ENCODE data around the gene PTP4A1. TPM values are rescaled to one million over a fixed set of nuclear protein-coding genes. Genes with fewer than 3 reads are reported as not detected.

PTP4A1 gene
- total RNA-seq, 4 donors from 2014 or later, result 12.8 to 58.1 (median 26.5) TPM

- intact Hi-C loops (cut with DNase I; ENCODE audit: low total_unique reads), result no loop called here
- WGBS, 2 donors, result 25 to 31% methylated on average over 9 of the region's 9 CpGs
- DNase-seq (ENCODE audit: low spot score in 2 of 2), result no peak
- no peak overlapping the region for H3K4me3 ChIP-seq (ENCODE audit: low read depth, poor library complexity, severe bottlenecking)
- TF ChIP-seq POLR2A (IDR thresholded peaks at IDR 0.05) (no peak), CTCF (IDR thresholded peaks at IDR 0.05) (no peak)
Measured at GRCh38 chr6:63537201-63537958, 34.9 kb upstream of the PTP4A1 start.

GRCh38 chr6:63537959-63538300 lies 34.4 kb upstream of the PTP4A1 start:
- intact Hi-C loops (cut with DNase I; ENCODE audit: low total_unique reads), result no loop called here
- TF ChIP-seq CTCF (IDR thresholded peaks at IDR 0.05) (no peak), POLR2A (IDR thresholded peaks at IDR 0.05) (no peak)
- no peak overlapping the region for H3K4me3 ChIP-seq (ENCODE audit: low read depth, poor library complexity, severe bottlenecking)
- DNase-seq (ENCODE audit: low spot score in 2 of 2), result no peak

GRCh38 chr6:63538550-63538949 lies 33.7 kb upstream of the PTP4A1 start:
- no peak for TF ChIP-seq POLR2A (IDR thresholded peaks at IDR 0.05)
- no peak for TF ChIP-seq CTCF (IDR thresholded peaks at IDR 0.05)
- no peak for DNase-seq (ENCODE audit: low spot score in 2 of 2)
- H3K4me3 ChIP-seq (ENCODE audit: low read depth, poor library complexity, severe bottlenecking), result no peak overlapping the region
- intact Hi-C loops (cut with DNase I; ENCODE audit: low total_unique reads), result no loop called here
- 59 to 71% methylated on average over 1 of the region's 1 CpG for WGBS, 2 donors

- 66 to 74% methylated on average over 1 of the region's 1 CpG for WGBS, 2 donors
- intact Hi-C loops (cut with DNase I; ENCODE audit: low total_unique reads), result no loop called here
- TF ChIP-seq POLR2A (IDR thresholded peaks at IDR 0.05) (no peak), CTCF (IDR thresholded peaks at IDR 0.05) (no peak)
- no peak for DNase-seq (ENCODE audit: low spot score in 2 of 2)
- H3K4me3 ChIP-seq (ENCODE audit: low read depth, poor library complexity, severe bottlenecking), result no peak overlapping the region
Measured at GRCh38 chr6:63543001-63543400, 29.3 kb upstream of the PTP4A1 start.

- no peak overlapping the region for H3K4me3 ChIP-seq (ENCODE audit: low read depth, poor library complexity, severe bottlenecking)
- no peak for DNase-seq (ENCODE audit: low spot score in 2 of 2)
- 53 to 58% methylated on average over 3 of the region's 3 CpGs for WGBS, 2 donors
- intact Hi-C loops (cut with DNase I; ENCODE audit: low total_unique reads), result no loop called here
- TF ChIP-seq CTCF (IDR thresholded peaks at IDR 0.05) (no peak), POLR2A (IDR thresholded peaks at IDR 0.05) (no peak)
Measured at GRCh38 chr6:63543982-63544381, 28.3 kb upstream of the PTP4A1 start.

- TF ChIP-seq CTCF (IDR thresholded peaks at IDR 0.05), result no peak
- TF ChIP-seq POLR2A (IDR thresholded peaks at IDR 0.05), result no peak
- H3K4me3 ChIP-seq (ENCODE audit: low read depth, poor library complexity, severe bottlenecking), result no peak overlapping the region
- 93 to 95% methylated on average over 6 of the region's 6 CpGs for WGBS, 2 donors
- intact Hi-C loops (cut with DNase I; ENCODE audit: low total_unique reads), result no loop called here
- no peak for DNase-seq (ENCODE audit: low spot score in 2 of 2)
Measured at GRCh38 chr6:63546236-63546635, 26.0 kb upstream of the PTP4A1 start.
